AG09319 (cell line): ENCODE measurements around the gene ADAM11.

Experiments used
- DNase-seq: peaks from one replicate; pipeline ENCODE4 v3.0.0-alpha.2; 2010; ENCODE audit warnings: low read depth; ENCODE audit errors: extremely low read depth
- CTCF ChIP-seq: IDR thresholded peaks from 2 replicates; pipeline ENCODE4 v1.5.1; 2011; ENCODE audit warnings: low read depth, mild to moderate bottlenecking, inconsistent platforms, low read length, moderate library complexity

The ADAM11 gene

DNA sequence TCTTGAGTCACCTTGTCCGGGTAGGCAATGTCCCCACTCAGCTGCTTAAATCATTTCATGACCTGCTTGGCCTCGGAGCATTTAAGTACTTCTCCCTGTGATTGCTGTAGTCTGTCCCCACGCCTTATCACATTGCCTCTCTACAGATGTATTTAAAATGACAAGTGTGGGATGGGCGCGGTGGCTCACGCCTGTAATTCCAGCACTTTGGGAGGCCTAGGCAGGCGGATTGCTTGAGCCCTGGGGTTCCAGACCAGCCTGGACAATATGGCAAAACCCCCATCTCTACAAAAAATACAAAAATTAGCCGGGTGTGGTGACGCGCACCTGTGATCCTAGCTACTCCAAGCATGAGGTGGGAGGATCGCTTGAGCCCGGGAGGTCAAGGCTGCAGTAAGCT is 72.6 kb downstream of the ADAM11 start:
- no peak for DNase-seq
- TF ChIP-seq CTCF: no peak
